H9 (cell line): ENCODE results near the gene CSRNP2. TPM values are rescaled to one million over a fixed set of nuclear protein-coding genes. Genes with fewer than 3 reads are reported as not detected.
A peak's percentile ranks its signal among the peaks of the same experiment; 100 is the strongest.

Experiments used
- DNase-seq: peaks from one replicate; pipeline ENCODE4 v3.0.0-alpha.2; 2017
- H2AFZ ChIP-seq: one replicate; pipeline ENCODE4 v1.6.1; 2013; ENCODE audit warnings: mild to moderate bottlenecking, low read length, control low read depth, moderate library complexity
- H2AK5ac ChIP-seq: 2 replicates; pipeline ENCODE4 v1.6.1; 2013; ENCODE audit warnings: low read length, control low read depth, mixed read lengths; ENCODE audit not compliant: insufficient read length
- H2BK120ac ChIP-seq: one replicate; pipeline ENCODE4 v1.6.1; 2013; ENCODE audit warnings: low read depth, mild to moderate bottlenecking, low read length, control low read depth, inconsistent platforms; ENCODE audit not compliant: poor library complexity, severe bottlenecking
- H2BK12ac ChIP-seq: 2 replicates; pipeline ENCODE4 v1.6.1; 2013; ENCODE audit warnings: low read length, control low read depth, mixed read lengths, low read depth; ENCODE audit not compliant: insufficient read length
- H2BK15ac ChIP-seq: 2 replicates; pipeline ENCODE4 v1.6.1; 2013; ENCODE audit warnings: low read depth, low read length, control low read depth
- H2BK20ac ChIP-seq: one replicate; pipeline ENCODE4 v1.6.1; 2013; ENCODE audit warnings: low read depth, mild to moderate bottlenecking, low read length, control low read depth, inconsistent platforms; ENCODE audit not compliant: poor library complexity, severe bottlenecking
- H2BK5ac ChIP-seq: 2 replicates; pipeline ENCODE4 v1.6.1; 2013; ENCODE audit warnings: low read length, control low read depth, mixed read lengths; ENCODE audit not compliant: insufficient read length
- H3K14ac ChIP-seq: 2 replicates; pipeline ENCODE4 v1.6.1; 2013; ENCODE audit warnings: low read length, control low read depth; ENCODE audit not compliant: insufficient read depth
- H3K18ac ChIP-seq: 2 replicates; pipeline ENCODE4 v1.6.1; 2013; ENCODE audit warnings: low read depth, mild to moderate bottlenecking, mixed read lengths, low read length, control low read depth; ENCODE audit not compliant: insufficient read length
- H3K23ac ChIP-seq: 2 replicates; pipeline ENCODE4 v1.6.1; 2013; ENCODE audit warnings: low read length, control low read depth, mixed read lengths, low read depth; ENCODE audit not compliant: insufficient read length
- H3K23me2 ChIP-seq: 2 replicates; pipeline ENCODE4 v1.6.1; 2013; ENCODE audit warnings: low read depth, mild to moderate bottlenecking, mixed read lengths, low read length, control low read depth; ENCODE audit not compliant: insufficient read length, poor library complexity, severe bottlenecking
- H3K27ac ChIP-seq: 2 replicates; pipeline ENCODE4 v1.5.1; 2013; ENCODE audit warnings: low read length, control low read depth, mixed read lengths, low read depth; ENCODE audit not compliant: insufficient read length
- H3K27me3 ChIP-seq: 2 replicates; pipeline ENCODE4 v1.6.1; 2013; ENCODE audit warnings: low read length, control low read depth, inconsistent platforms; ENCODE audit not compliant: insufficient read depth
- H3K4ac ChIP-seq: 2 replicates; pipeline ENCODE4 v1.6.1; 2013; ENCODE audit warnings: low read depth, mild to moderate bottlenecking, control low read depth, inconsistent platforms, low read length, moderate library complexity
- H3K4me1 ChIP-seq: 2 replicates; pipeline ENCODE4 v1.6.1; 2013; ENCODE audit warnings: low read length, control low read depth, inconsistent platforms; ENCODE audit not compliant: insufficient read depth
- H3K4me2 ChIP-seq: 2 replicates; pipeline ENCODE4 v1.6.1; 2013; ENCODE audit warnings: low read length, control low read depth, mixed read lengths; ENCODE audit not compliant: insufficient read length, insufficient read depth
- H3K56ac ChIP-seq: 2 replicates; pipeline ENCODE4 v1.6.1; 2013; ENCODE audit warnings: low read depth, mild to moderate bottlenecking, mixed read lengths, low read length, control low read depth; ENCODE audit not compliant: insufficient read length
- H3K79me1 ChIP-seq: 2 replicates; pipeline ENCODE4 v1.6.1; 2013; ENCODE audit warnings: low read depth, mild to moderate bottlenecking, moderate library complexity, low read length, control low read depth, inconsistent platforms; ENCODE audit not compliant: insufficient read depth, poor library complexity, severe bottlenecking
- H3K79me2 ChIP-seq: 2 replicates; pipeline ENCODE4 v1.6.1; 2013; ENCODE audit warnings: low read length, control low read depth, inconsistent platforms; ENCODE audit not compliant: insufficient read depth
- H3K9ac ChIP-seq: 2 replicates; pipeline ENCODE4 v1.6.1; 2013; ENCODE audit warnings: low read length, control low read depth, mixed read lengths; ENCODE audit not compliant: insufficient read length; ENCODE audit errors: extremely low read depth
- H3K9me3 ChIP-seq: one replicate; pipeline ENCODE4 v1.6.1; 2013; ENCODE audit warnings: low read depth, low read length, inconsistent platforms; ENCODE audit not compliant: control insufficient read depth
- H3T11ph ChIP-seq: one replicate; pipeline ENCODE4 v1.6.1; 2013; ENCODE audit warnings: mild to moderate bottlenecking, low read length, control low read depth, inconsistent platforms
- H4K20me1 ChIP-seq: one replicate; pipeline ENCODE4 v1.6.1; 2013; ENCODE audit not compliant: control insufficient read depth, insufficient read length, insufficient read depth
- H4K5ac ChIP-seq: 2 replicates; pipeline ENCODE4 v1.6.1; 2013; ENCODE audit warnings: low read depth, mild to moderate bottlenecking, mixed read lengths, low read length, control low read depth; ENCODE audit not compliant: insufficient read length
- H4K8ac ChIP-seq: replicated peaks from 2 replicates; pipeline ENCODE4 v1.6.1; 2013; ENCODE audit warnings: low read length, control low read depth, mixed read lengths, low read depth; ENCODE audit not compliant: insufficient read length
- H4K91ac ChIP-seq: 2 replicates; pipeline ENCODE4 v1.6.1; 2013; ENCODE audit warnings: low read depth, mild to moderate bottlenecking, moderate library complexity, mixed read lengths, low read length, control low read depth; ENCODE audit not compliant: insufficient read length
- H3K27ac Mint-ChIP-seq, 3 experiments: 2 replicates in 2 of 3; 3 replicates in 1 of 3; pipeline ENCODE4 v1.8.0; 2020 to 2021; ENCODE audit warnings: mixed read lengths in 3 of 3, mild to moderate bottlenecking in 1 of 3, moderate library complexity in 1 of 3
- H3K27me3 Mint-ChIP-seq: 2 replicates; pipeline ENCODE4 v1.8.0; 2021; ENCODE audit warnings: low read depth, mild to moderate bottlenecking, moderate library complexity, mixed read lengths
- H3K36me3 Mint-ChIP-seq, 3 experiments: 2 replicates in 2 of 3; 3 replicates in 1 of 3; pipeline ENCODE4 v1.8.0; 2020 to 2021; ENCODE audit warnings: low read depth in 3 of 3, mixed read lengths in 3 of 3; ENCODE audit not compliant: insufficient read depth in 1 of 3
- H3K4me1 Mint-ChIP-seq, 2 experiments: 2 replicates each; pipeline ENCODE4 v1.8.0; 2020; ENCODE audit warnings: mixed read lengths in 2 of 2
- H3K4me3 Mint-ChIP-seq, 2 experiments: 2 replicates in 1 of 2; 3 replicates in 1 of 2; pipeline ENCODE4 v1.8.0; 2020 to 2021; ENCODE audit warnings: mild to moderate bottlenecking in 2 of 2, mixed read lengths in 2 of 2, moderate library complexity in 1 of 2
- H3K9me3 Mint-ChIP-seq, 2 experiments: 2 replicates in 1 of 2; 3 replicates in 1 of 2; pipeline ENCODE4 v1.8.0; 2020; ENCODE audit warnings: mild to moderate bottlenecking in 2 of 2, mixed read lengths in 2 of 2, moderate library complexity in 1 of 2
- CTCF ChIP-seq: fragments of 200-600 bp; sonication (generic); conservative IDR thresholded peaks from 3 replicates; pipeline ENCODE4 v1.8.0; 2021; ENCODE audit warnings: antibody characterized with exemption, mild to moderate bottlenecking
- WGBS: extraction: QIAGEN DNeasy Blood & Tissue Kit; methylation state at CpG from one replicate; pipeline ENCODE4 v1.1.7; 2013; ENCODE audit warnings: missing lambda C conversion rate, low lambda C conversion rate, mixed read lengths; ENCODE audit not compliant: insufficient read length; ENCODE audit errors: extremely low coverage; 5-methylcytosine and 5-hydroxymethylcytosine counted together
- total RNA-seq: library from RNA; stranded (reverse); gene quantifications from 2 replicates; pipeline ENCODE4 v1.2.1, GENCODE V29; 2021

Gene CSRNP2
- total RNA-seq, 1 experiment from 2014 or later = 38.6 TPM

- no peaks in the 10 kb centered on the region for H3K9me3 ChIP-seq
- H2BK12ac ChIP-seq = no peak overlapping the region
- H3K4me2 ChIP-seq = no peak overlapping the region
- no peak overlapping the region for H2BK15ac ChIP-seq
- H3K4me1 ChIP-seq = no peaks in the 10 kb centered on the region
- H4K20me1 ChIP-seq = no peaks in the 10 kb centered on the region
- no peak overlapping the region for H3K14ac ChIP-seq
- H4K5ac ChIP-seq = no peak overlapping the region
- no peak overlapping the region for H3K9ac ChIP-seq
- H3T11ph ChIP-seq = no peak overlapping the region
- no peak overlapping the region for H2AFZ ChIP-seq
- H3K4me3 Mint-ChIP-seq = no peak overlapping the region
- H3K79me1 ChIP-seq = no peaks in the 10 kb centered on the region
- DNase-seq = no peak
- no peaks in the 10 kb centered on the region for H3K23me2 ChIP-seq
- H2AK5ac ChIP-seq = no peak overlapping the region
- peaks cover 30 to 69% (median 64%) of the 10 kb centered on the region in 3 experiments; a peak in 6 of 7 replicates for H3K36me3 Mint-ChIP-seq
- H3K79me2 ChIP-seq = no peaks in the 10 kb centered on the region
- H3K27me3 ChIP-seq = no peaks in the 10 kb centered on the region
- peak overlapping the region in 1 of 3 experiments; percentile 53; a peak in 1 of 7 replicates for H3K27ac Mint-ChIP-seq
- no peak overlapping the region for H3K23ac ChIP-seq
- H2BK5ac ChIP-seq = no peak overlapping the region
- no peak overlapping the region for H4K91ac ChIP-seq
- H3K27me3 Mint-ChIP-seq = no peaks in the 10 kb centered on the region
- no peak overlapping the region for H2BK20ac ChIP-seq
- H3K56ac ChIP-seq = no peak overlapping the region
- no peak overlapping the region for H2BK120ac ChIP-seq
- H3K9me3 Mint-ChIP-seq = no peaks in the 10 kb centered on the region
- no peaks in the 10 kb centered on the region for H3K4me1 Mint-ChIP-seq
- no peak overlapping the region for H3K4ac ChIP-seq
- TF ChIP-seq CTCF = no peak
- no peak overlapping the region for H4K8ac ChIP-seq
- no CpG with 5 or more reads among the region's 5 CpGs for WGBS
- H3K27ac ChIP-seq = no peak overlapping the region
- H3K18ac ChIP-seq = no peak overlapping the region
Measured at GRCh38 chr12:51056242-51056641, 27.2 kb downstream of the CSRNP2 start.
